Fibroblast of mammary gland (primary cell): Measurements from ENCODE around the gene DPP7.

ENCODE experiments used
- DNase-seq: peaks from one replicate; pipeline ENCODE4 v3.0.0-alpha.2; 2010; ENCODE audit warnings: low read depth
- H3K4me3 ChIP-seq: 2 replicates; pipeline ENCODE4 v1.5.1; 2011; ENCODE audit warnings: low read depth, mild to moderate bottlenecking, low read length, moderate library complexity; ENCODE audit not compliant: control insufficient read depth
- TF ChIP-seq, protein P1 (sequence below): conservative IDR thresholded peaks from 2 replicates; pipeline ENCODE4 v1.5.1; 2011; ENCODE audit warnings: low read depth, low read length, inconsistent platforms; ENCODE audit not compliant: control insufficient read depth, insufficient read depth

DPP7 gene

DNA sequence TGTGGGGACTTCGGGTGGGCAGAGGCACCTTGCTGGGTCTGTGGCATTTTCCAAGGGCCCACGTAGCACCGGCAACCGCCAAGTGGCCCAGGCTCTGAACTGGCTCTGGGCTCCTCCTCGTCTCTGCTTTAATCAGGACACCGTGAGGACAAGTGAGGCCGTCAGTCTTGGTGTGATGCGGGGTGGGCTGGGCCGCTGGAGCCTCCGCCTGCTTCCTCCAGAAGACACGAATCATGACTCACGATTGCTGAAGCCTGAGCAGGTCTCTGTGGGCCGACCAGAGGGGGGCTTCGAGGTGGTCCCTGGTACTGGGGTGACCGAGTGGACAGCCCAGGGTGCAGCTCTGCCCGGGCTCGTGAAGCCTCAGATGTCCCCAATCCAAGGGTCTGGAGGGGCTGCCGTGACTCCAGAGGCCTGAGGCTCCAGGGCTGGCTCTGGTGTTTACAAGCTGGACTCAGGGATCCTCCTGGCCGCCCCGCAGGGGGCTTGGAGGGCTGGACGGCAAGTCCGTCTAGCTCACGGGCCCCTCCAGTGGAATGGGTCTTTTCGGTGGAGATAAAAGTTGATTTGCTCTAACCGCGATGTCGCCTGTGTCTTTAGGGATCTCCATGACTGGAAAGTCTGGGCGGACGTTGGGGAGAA lies 5.8 kb downstream of the DPP7 start:
- H3K4me3 ChIP-seq, result no peak overlapping the region

DNA sequence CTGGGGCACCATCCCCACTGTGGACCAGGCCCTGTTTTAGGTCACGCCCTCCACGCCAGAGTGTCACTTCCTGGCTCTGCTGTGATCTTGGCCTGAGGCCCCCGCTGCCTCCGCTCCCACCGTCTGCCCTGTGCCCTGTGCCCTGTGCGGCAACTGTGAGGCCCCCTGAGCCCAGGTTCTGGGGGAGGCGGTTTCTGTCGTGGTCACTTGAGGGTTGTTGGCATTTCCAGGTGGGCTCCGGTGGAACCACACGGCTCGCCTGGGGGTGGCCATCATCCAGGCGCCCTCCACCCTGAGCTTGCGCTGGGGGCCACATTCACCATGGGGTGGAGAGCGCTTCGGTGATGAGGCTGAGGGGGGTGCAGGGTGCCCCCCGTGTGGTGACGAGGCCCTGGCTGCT lies 6.6 kb downstream of the DPP7 start:
- H3K4me3 ChIP-seq, result no peak overlapping the region
- DNase-seq, result no peak
- TF ChIP-seq, protein P1, sequence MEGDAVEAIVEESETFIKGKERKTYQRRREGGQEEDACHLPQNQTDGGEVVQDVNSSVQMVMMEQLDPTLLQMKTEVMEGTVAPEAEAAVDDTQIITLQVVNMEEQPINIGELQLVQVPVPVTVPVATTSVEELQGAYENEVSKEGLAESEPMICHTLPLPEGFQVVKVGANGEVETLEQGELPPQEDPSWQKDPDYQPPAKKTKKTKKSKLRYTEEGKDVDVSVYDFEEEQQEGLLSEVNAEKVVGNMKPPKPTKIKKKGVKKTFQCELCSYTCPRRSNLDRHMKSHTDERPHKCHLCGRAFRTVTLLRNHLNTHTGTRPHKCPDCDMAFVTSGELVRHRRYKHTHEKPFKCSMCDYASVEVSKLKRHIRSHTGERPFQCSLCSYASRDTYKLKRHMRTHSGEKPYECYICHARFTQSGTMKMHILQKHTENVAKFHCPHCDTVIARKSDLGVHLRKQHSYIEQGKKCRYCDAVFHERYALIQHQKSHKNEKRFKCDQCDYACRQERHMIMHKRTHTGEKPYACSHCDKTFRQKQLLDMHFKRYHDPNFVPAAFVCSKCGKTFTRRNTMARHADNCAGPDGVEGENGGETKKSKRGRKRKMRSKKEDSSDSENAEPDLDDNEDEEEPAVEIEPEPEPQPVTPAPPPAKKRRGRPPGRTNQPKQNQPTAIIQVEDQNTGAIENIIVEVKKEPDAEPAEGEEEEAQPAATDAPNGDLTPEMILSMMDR, result no peak

More for the DNA sequence above, 5.8 kb downstream of the DPP7 start:
- no peak for DNase-seq
- TF ChIP-seq, protein P1, result no peak

DNA sequence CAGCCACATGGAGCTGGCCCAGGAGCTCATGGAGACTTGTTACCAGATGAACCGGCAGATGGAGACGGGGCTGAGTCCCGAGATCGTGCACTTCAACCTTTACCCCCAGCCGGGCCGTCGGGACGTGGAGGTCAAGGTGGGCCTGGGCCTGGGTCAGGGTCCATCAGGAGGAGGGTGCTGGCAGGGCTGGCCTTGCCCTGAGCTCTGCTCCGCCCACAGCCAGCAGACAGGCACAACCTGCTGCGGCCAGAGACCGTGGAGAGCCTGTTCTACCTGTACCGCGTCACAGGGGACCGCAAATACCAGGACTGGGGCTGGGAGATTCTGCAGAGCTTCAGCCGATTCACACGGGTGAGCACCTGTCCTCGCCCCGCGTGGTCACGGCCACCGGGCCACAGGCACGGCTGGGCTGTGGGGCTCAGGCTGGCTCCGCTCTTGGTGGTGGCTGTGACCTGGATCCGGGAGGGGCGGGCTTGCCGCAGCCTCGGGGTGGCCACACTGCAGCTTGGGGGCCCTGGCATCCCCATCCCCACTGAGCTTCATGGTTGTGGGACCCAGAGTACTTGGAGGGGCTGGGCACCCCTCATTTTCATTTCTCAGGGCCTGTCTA lies 7.1 kb downstream of the DPP7 start:
- DNase-seq, result no peak
- TF ChIP-seq, protein P1, result no peak
- H3K4me3 ChIP-seq, result no peak overlapping the region

DNA sequence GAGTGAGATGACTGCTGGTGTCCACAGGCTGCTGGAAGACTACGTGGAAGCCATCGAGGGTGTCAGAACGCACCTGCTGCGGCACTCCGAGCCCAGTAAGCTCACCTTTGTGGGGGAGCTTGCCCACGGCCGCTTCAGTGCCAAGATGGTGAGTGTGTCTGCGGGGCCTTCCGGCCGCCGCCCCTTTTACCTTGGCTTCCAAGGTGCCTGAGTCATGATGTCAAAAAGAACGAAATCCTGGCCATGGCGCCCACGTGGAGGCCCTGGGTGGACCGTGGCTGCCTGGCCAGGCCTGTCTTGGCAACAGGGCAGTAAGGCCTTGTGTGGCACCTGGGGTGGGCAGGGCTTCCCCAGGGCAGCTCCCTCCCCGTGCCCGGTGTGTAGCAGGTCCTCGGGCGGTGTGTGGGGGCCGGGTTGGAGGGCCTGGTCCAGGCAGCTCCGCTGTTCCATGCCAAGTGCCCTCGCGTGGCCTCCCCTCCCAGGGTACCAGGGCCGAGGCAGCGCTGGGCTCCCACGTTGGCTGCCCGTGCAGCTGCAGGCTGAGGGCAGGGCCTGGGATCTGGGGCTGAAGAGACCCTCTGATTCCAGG lies 7.8 kb downstream of the DPP7 start:
- DNase-seq, result no peak
- H3K4me3 ChIP-seq, result no peak overlapping the region
- TF ChIP-seq, protein P1, result no peak

DNA sequence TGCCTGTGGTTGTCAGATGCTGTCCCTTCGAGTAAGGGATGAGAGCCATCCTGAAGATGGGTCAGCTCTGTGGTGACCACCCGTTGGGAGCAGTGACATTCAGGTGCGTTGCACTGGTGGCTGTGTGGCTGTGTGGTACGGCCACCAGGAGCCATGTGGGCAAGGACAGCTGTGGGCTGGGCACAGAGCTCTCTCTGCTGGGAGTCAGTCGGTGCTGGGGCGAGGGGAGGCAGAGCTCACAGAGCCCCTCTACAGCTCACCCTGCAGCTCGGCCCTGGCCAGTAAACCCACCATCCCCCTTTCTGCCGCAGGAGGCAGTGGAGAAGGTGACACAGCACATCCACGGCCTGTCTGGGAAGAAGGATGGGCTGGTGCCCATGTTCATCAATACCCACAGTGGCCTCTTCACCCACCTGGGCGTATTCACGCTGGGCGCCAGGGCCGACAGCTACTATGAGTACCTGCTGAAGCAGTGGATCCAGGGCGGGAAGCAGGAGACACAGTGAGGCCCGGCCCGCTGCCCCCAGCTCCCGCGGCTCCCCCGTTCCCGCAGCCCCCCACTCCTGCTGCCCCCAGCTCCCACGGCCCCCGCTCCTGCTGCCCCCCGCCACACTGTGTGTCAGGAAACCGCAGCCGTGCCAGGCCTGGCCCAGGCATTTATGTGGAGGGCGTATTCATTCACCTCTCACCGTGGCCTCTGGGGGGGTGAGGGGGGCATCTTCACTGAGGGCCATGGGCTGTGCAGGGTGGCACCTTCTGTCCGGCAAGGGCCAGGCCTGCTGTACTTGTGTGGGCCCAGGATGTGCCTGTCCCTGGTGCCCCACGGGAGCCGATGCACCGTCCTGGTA lies 8.5 kb downstream of the DPP7 start:
- TF ChIP-seq, protein P1, result no peak
- DNase-seq, result no peak
- H3K4me3 ChIP-seq, result no peak overlapping the region

DNA sequence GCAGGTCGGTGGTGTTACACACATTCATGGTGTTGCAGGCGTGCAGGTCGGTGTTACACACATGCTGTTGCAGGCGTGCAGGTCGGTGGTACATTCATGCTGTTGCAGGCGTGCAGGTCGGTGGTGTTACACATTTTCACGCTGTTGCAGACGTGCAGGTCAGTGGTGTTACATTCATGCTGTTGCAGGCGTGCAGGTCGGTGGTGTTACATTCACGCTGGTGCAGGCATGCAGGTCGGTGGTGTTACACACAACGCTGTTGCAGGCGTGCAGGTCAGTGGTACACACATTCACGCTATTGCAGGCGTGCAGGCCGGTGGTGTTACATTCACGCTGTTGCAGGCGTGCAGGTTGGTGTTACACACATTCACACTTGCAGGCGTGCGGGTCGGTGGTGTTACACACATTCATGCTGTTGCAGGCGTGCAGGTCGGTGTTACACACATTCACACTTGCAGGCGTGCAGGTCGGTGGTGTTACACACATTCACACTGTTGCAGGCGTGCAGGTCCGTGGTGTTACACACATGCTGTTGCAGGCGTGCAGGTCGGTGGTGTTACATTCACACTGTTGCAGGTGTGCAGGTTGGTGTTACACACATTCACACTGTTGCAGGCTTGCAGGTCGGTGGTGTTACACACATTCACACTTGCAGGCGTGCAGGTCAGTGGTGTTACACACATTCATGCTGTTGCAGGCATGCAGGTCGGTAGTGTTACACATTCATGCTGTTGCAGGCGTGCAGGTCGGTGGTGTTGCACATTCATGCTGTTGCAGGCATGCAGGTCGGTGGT lies 11.1 kb downstream of the DPP7 start:
- DNase-seq, result no peak
- TF ChIP-seq, protein P1, result no peak
- no peak overlapping the region for H3K4me3 ChIP-seq
